ENCODE measurements around the gene RTN4R. TPM values are rescaled to one million over a fixed set of nuclear protein-coding genes. Genes with fewer than 3 reads are reported as not detected.
"Not testable (repeated sequence)": the region's sequence is repeated elsewhere in the genome, so short reads cannot be mapped to it uniquely, and the experiment has no call there.

The RTN4R gene
- total RNA-seq, 1 donor: under 0.01 TPM

GRCh38 chr22:20273758-20274181 lies 5.7 kb upstream of the RTN4R start:
- no peaks in the 10 kb centered on the region for H3K27me3 ChIP-seq (ENCODE audit: insufficient read depth, low read length)
- no peaks in the 10 kb centered on the region for H3K79me2 ChIP-seq (ENCODE audit: insufficient read depth, low read length)
- TF ChIP-seq CTCF (IDR thresholded peaks at IDR 0.05; ENCODE audit: extremely low read depth, low read depth, low read length): no peak
- no peaks in the 10 kb centered on the region for H4K20me1 ChIP-seq (ENCODE audit: insufficient read depth, low read length)
- H3K36me3 ChIP-seq (ENCODE audit: insufficient read depth, low read length): no peaks in the 10 kb centered on the region
- H3K4me1 ChIP-seq (ENCODE audit: insufficient read depth, low read length): no peaks in the 10 kb centered on the region
- H2AFZ ChIP-seq (ENCODE audit: low read length): no peak overlapping the region
- DNase-seq (ENCODE audit: insufficient read length, low spot score, missing footprints): no peak
- H3K9me3 ChIP-seq (ENCODE audit: low read depth, low read length): no peaks in the 10 kb centered on the region
- H3K4me2 ChIP-seq (ENCODE audit: insufficient read depth, low read length): no peak overlapping the region
- H3K27ac ChIP-seq (ENCODE audit: low read depth, low read length): no peak overlapping the region
- H3K4me3 ChIP-seq (ENCODE audit: insufficient read depth, low read length): no peak overlapping the region

GRCh38 chr22:20272700-20273099 lies 4.6 kb upstream of the RTN4R start:
- TF ChIP-seq CTCF (IDR thresholded peaks at IDR 0.05; ENCODE audit: extremely low read depth, low read depth, low read length): no peak
- DNase-seq (ENCODE audit: insufficient read length, low spot score, missing footprints): no peak
- Histone ChIP-seq H3K27ac (ENCODE audit: low read depth, low read length) (no peak overlapping the region), H3K9me3 (ENCODE audit: low read depth, low read length) (no peaks in the 10 kb centered on the region), H3K79me2 (ENCODE audit: insufficient read depth, low read length) (no peaks in the 10 kb centered on the region), H3K4me1 (ENCODE audit: insufficient read depth, low read length) (no peaks in the 10 kb centered on the region), H3K36me3 (ENCODE audit: insufficient read depth, low read length) (no peaks in the 10 kb centered on the region), H4K20me1 (ENCODE audit: insufficient read depth, low read length) (no peaks in the 10 kb centered on the region), H2AFZ (ENCODE audit: low read length) (no peak overlapping the region), H3K4me2 (ENCODE audit: insufficient read depth, low read length) (no peak overlapping the region), H3K27me3 (ENCODE audit: insufficient read depth, low read length) (no peaks in the 10 kb centered on the region), H3K4me3 (ENCODE audit: insufficient read depth, low read length) (no peak overlapping the region)

GRCh38 chr22:20272174-20272573 lies 4.1 kb upstream of the RTN4R start:
- Histone ChIP-seq H3K79me2 (ENCODE audit: insufficient read depth, low read length) (no peaks in the 10 kb centered on the region), H3K4me3 (ENCODE audit: insufficient read depth, low read length) (no peak overlapping the region), H4K20me1 (ENCODE audit: insufficient read depth, low read length) (no peaks in the 10 kb centered on the region), H3K27ac (ENCODE audit: low read depth, low read length) (no peak overlapping the region), H3K4me2 (ENCODE audit: insufficient read depth, low read length) (no peak overlapping the region), H3K4me1 (ENCODE audit: insufficient read depth, low read length) (no peaks in the 10 kb centered on the region), H3K9me3 (ENCODE audit: low read depth, low read length) (no peaks in the 10 kb centered on the region), H3K36me3 (ENCODE audit: insufficient read depth, low read length) (no peaks in the 10 kb centered on the region), H3K27me3 (ENCODE audit: insufficient read depth, low read length) (peaks cover 2% of the 10 kb centered on the region), H2AFZ (ENCODE audit: low read length) (no peak overlapping the region)
- no peak for DNase-seq (ENCODE audit: insufficient read length, low spot score, missing footprints)
- no peak for TF ChIP-seq CTCF (IDR thresholded peaks at IDR 0.05; ENCODE audit: extremely low read depth, low read depth, low read length)

- no peak overlapping the region for H3K4me2 ChIP-seq (ENCODE audit: insufficient read depth, low read length)
Observed at GRCh38 chr22:20271114-20271994, 3.2 kb upstream of the RTN4R start.

GRCh38 chr22:20270190-20271113 lies 2.3 kb upstream of the RTN4R start:
- not testable (repeated sequence) for H3K79me2 ChIP-seq (ENCODE audit: insufficient read depth, low read length); H3K27ac ChIP-seq (ENCODE audit: low read depth, low read length); H3K4me1 ChIP-seq (ENCODE audit: insufficient read depth, low read length); H3K27me3 ChIP-seq (ENCODE audit: insufficient read depth, low read length); H3K9me3 ChIP-seq (ENCODE audit: low read depth, low read length); H4K20me1 ChIP-seq (ENCODE audit: insufficient read depth, low read length); H3K4me3 ChIP-seq (ENCODE audit: insufficient read depth, low read length); H3K36me3 ChIP-seq (ENCODE audit: insufficient read depth, low read length); H2AFZ ChIP-seq (ENCODE audit: low read length); H3K4me2 ChIP-seq (ENCODE audit: insufficient read depth, low read length); DNase-seq (ENCODE audit: insufficient read length, low spot score, missing footprints)

More at GRCh38 chr22:20271114-20271994, 3.2 kb upstream of the RTN4R start:
- H4K20me1 ChIP-seq (ENCODE audit: insufficient read depth, low read length): no peaks in the 10 kb centered on the region
- H3K27me3 ChIP-seq (ENCODE audit: insufficient read depth, low read length): peaks cover 6% of the 10 kb centered on the region
- DNase-seq (ENCODE audit: insufficient read length, low spot score, missing footprints): no peak
- no peaks in the 10 kb centered on the region for H3K79me2 ChIP-seq (ENCODE audit: insufficient read depth, low read length)
- H3K27ac ChIP-seq (ENCODE audit: low read depth, low read length): no peak overlapping the region
- H3K36me3 ChIP-seq (ENCODE audit: insufficient read depth, low read length): no peaks in the 10 kb centered on the region
- H3K4me3 ChIP-seq (ENCODE audit: insufficient read depth, low read length): no peak overlapping the region
- H3K4me1 ChIP-seq (ENCODE audit: insufficient read depth, low read length): no peaks in the 10 kb centered on the region
- no peak overlapping the region for H2AFZ ChIP-seq (ENCODE audit: low read length)
- no peak for TF ChIP-seq CTCF (IDR thresholded peaks at IDR 0.05; ENCODE audit: extremely low read depth, low read depth, low read length)
- H3K9me3 ChIP-seq (ENCODE audit: low read depth, low read length): no peaks in the 10 kb centered on the region

Data from osteoblast (primary cell).